Peyer's patch (tissue), 4 donors: ENCODE data around the gene DSC2. TPM values are rescaled to one million over a fixed set of nuclear protein-coding genes. Genes with fewer than 3 reads are reported as not detected.
"Not testable (repeated sequence)": the region's sequence is repeated elsewhere in the genome, so short reads cannot be mapped to it uniquely, and the experiment has no call there.

ENCODE experiments used
- DNase-seq, 3 donors: peaks; one replicate each; pipeline ENCODE4 v3.0.0-alpha.2; 2017 to 2019
- H3K27ac ChIP-seq, 4 donors: fragments of 200-600 bp; sonication (generic); one replicate each; pipeline ENCODE4 v1.5.1; 2016 to 2019
- H3K27me3 ChIP-seq, 2 donors: fragments of 200-600 bp; sonication (generic); one replicate each; pipeline ENCODE4 v1.5.1; 2019
- H3K36me3 ChIP-seq, 3 donors: fragments of 200-600 bp; sonication (generic); one replicate each; pipeline ENCODE4 v1.5.1; 2016 to 2019
- H3K4me1 ChIP-seq, 4 donors: fragments of 200-600 bp; sonication (generic); one replicate each; pipeline ENCODE4 v1.5.1; 2016 to 2019
- H3K4me3 ChIP-seq, 4 donors: fragments of 200-600 bp; sonication (generic); 1 replicate in 3 of 4; 2 replicates in 1 of 4; pipeline ENCODE4 v1.5.1; 2016 to 2019; ENCODE audit warnings: mild to moderate bottlenecking in 1 of 4
- H3K9me3 ChIP-seq, 4 donors: fragments of 200-600 bp; sonication (generic); one replicate each; pipeline ENCODE4 v1.5.1; 2016 to 2019; ENCODE audit warnings: mild to moderate bottlenecking in 1 of 4
- POLR2A ChIP-seq, 2 donors: fragments of 450-650 bp; IDR thresholded peaks; one replicate each; pipeline ENCODE4 v1.5.1; 2017; ENCODE audit warnings: antibody characterized with exemption in 2 of 2, mild to moderate bottlenecking in 2 of 2, moderate library complexity in 2 of 2
- total RNA-seq, 4 donors: library from RNA; depleted of rRNA; stranded (reverse); fragments of >200 nt; gene quantifications; one replicate each; pipeline ENCODE4 v1.1.0, GENCODE V29; 2016
- TF ChIP-seq, protein P1 (sequence below), 6 experiments: fragments of 450-650 bp in 4 of 6; fragments of 200-600 bp in 2 of 6; sonication (generic) in 1 of 6; IDR thresholded peaks; one replicate each; pipeline ENCODE4 v1.5.1; 2017 to 2019; ENCODE audit warnings: antibody characterized with exemption in 6 of 6, mild to moderate bottlenecking in 3 of 6, moderate library complexity in 1 of 6

The DSC2 gene
- total RNA-seq, 4 donors from 2014 or later, result 9.9 to 90.0 (median 59.6) TPM

DNA sequence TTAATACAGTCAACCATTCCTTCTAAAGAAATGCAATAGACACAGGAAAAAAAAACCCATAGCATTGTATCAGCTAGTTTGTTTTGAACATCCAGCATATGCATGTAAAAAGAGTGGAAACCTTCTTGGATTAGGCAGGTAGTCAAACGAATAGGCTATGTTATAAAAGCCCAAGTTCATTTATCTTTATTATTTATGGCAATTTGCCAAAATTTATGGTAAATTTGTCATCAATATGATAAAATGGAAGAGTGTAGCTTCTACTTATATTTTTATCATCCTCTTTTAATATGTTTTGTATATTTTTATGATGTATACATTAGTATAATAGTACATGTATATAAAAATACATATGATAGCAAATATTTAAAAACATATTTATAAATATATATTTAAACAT lies 36.5 kb upstream of the DSC2 start:
- no peaks in the 10 kb centered on the region for H3K9me3 ChIP-seq
- no peaks in the 10 kb centered on the region for H3K4me1 ChIP-seq
- H3K27ac ChIP-seq, result no peak overlapping the region
- H3K4me3 ChIP-seq, result no peak overlapping the region
- DNase-seq, result no peak
- H3K36me3 ChIP-seq, result no peaks in the 10 kb centered on the region
- no peaks in the 10 kb centered on the region for H3K27me3 ChIP-seq
- TF ChIP-seq, protein P1, sequence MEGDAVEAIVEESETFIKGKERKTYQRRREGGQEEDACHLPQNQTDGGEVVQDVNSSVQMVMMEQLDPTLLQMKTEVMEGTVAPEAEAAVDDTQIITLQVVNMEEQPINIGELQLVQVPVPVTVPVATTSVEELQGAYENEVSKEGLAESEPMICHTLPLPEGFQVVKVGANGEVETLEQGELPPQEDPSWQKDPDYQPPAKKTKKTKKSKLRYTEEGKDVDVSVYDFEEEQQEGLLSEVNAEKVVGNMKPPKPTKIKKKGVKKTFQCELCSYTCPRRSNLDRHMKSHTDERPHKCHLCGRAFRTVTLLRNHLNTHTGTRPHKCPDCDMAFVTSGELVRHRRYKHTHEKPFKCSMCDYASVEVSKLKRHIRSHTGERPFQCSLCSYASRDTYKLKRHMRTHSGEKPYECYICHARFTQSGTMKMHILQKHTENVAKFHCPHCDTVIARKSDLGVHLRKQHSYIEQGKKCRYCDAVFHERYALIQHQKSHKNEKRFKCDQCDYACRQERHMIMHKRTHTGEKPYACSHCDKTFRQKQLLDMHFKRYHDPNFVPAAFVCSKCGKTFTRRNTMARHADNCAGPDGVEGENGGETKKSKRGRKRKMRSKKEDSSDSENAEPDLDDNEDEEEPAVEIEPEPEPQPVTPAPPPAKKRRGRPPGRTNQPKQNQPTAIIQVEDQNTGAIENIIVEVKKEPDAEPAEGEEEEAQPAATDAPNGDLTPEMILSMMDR (IDR thresholded peaks at IDR 0.05), result no peak
- no peak for TF ChIP-seq POLR2A (IDR thresholded peaks at IDR 0.05)

GRCh38 chr18:31134988-31135529 lies 32.8 kb upstream of the DSC2 start:
- no peak overlapping the region for H3K4me3 ChIP-seq
- no peaks in the 10 kb centered on the region for H3K9me3 ChIP-seq
- no peaks in the 10 kb centered on the region for H3K27me3 ChIP-seq
- no peak for DNase-seq
- H3K4me1 ChIP-seq, result no peaks in the 10 kb centered on the region
- no peaks in the 10 kb centered on the region for H3K36me3 ChIP-seq
- H3K27ac ChIP-seq, result no peak overlapping the region
- TF ChIP-seq, protein P1 (IDR thresholded peaks at IDR 0.05), result no peak
- no peak for TF ChIP-seq POLR2A (IDR thresholded peaks at IDR 0.05)

- no peaks in the 10 kb centered on the region for H3K36me3 ChIP-seq
- no peaks in the 10 kb centered on the region for H3K9me3 ChIP-seq
- no peak for DNase-seq
- H3K27ac ChIP-seq, result no peak overlapping the region
- no peaks in the 10 kb centered on the region for H3K4me1 ChIP-seq
- no peaks in the 10 kb centered on the region for H3K27me3 ChIP-seq
- TF ChIP-seq, protein P1 (IDR thresholded peaks at IDR 0.05), result no peak
- no peak for TF ChIP-seq POLR2A (IDR thresholded peaks at IDR 0.05)
- H3K4me3 ChIP-seq, result no peak overlapping the region
Observed at GRCh38 chr18:31129398-31130115, 27.3 kb upstream of the DSC2 start.

GRCh38 chr18:31125878-31126277 lies 23.7 kb upstream of the DSC2 start:
- TF ChIP-seq, protein P1 (IDR thresholded peaks at IDR 0.05), result no peak
- no peak for TF ChIP-seq POLR2A (IDR thresholded peaks at IDR 0.05)
- Histone ChIP-seq H3K36me3 (no peaks in the 10 kb centered on the region), H3K9me3 (no peaks in the 10 kb centered on the region), H3K4me3 (no peak overlapping the region), H3K4me1 (no peaks in the 10 kb centered on the region), H3K27me3 (no peaks in the 10 kb centered on the region), H3K27ac (no peak overlapping the region)
- no peak for DNase-seq

- DNase-seq, H3K4me3 ChIP-seq, H3K27me3 ChIP-seq, H3K4me1 ChIP-seq, H3K9me3 ChIP-seq, H3K36me3 ChIP-seq, H3K27ac ChIP-seq: not testable (repeated sequence)
Observed at GRCh38 chr18:31123125-31123524, 20.9 kb upstream of the DSC2 start.

DNA sequence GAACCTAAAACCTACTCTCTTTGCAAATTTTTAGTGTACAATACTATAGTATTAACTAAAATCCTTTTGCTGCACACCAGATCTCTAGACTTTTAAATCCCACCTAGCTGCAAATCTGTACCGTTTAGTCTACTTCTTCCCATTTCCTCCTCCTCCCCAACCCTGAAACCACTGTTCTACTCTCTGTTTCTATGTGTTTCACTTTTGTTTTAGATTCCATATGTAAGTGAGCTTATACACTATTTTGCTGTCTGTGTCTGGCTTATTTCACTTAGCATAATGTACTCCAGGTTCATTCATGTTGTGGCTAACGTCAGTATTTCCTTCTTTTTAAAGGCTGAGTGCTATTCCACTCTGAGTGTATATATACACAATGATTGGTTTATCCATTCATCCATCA lies 18.4 kb upstream of the DSC2 start:
- no peak for DNase-seq
- TF ChIP-seq POLR2A (IDR thresholded peaks at IDR 0.05), result no peak
- TF ChIP-seq, protein P1 (IDR thresholded peaks at IDR 0.05), result no peak
- no peaks in the 10 kb centered on the region for H3K4me1 ChIP-seq
- no peak overlapping the region for H3K4me3 ChIP-seq
- H3K27me3 ChIP-seq, result no peaks in the 10 kb centered on the region
- no peaks in the 10 kb centered on the region for H3K36me3 ChIP-seq
- no peak overlapping the region for H3K27ac ChIP-seq
- H3K9me3 ChIP-seq, result no peaks in the 10 kb centered on the region
